Neural progenitor cell (in vitro differentiated cells): Measurements from ENCODE around the gene TMEM128. TPM values are rescaled to one million over a fixed set of nuclear protein-coding genes. Genes with fewer than 3 reads are reported as not detected.

ENCODE experiments used
- DNase-seq: peaks from one replicate; pipeline ENCODE4 v3.0.0-alpha.2; 2016; ENCODE audit warnings: low spot score
- H2AFZ ChIP-seq: fragments of 200-600 bp; sonication (generic); replicated peaks from 2 replicates; pipeline ENCODE4 v1.6.1; 2016; ENCODE audit warnings: antibody characterized with exemption
- H3F3A ChIP-seq: fragments of 200-600 bp; sonication (generic); 2 replicates; pipeline ENCODE4 v1.6.1; 2016; ENCODE audit warnings: antibody characterized with exemption, low read depth
- H3K27ac ChIP-seq: fragments of 200-600 bp; sonication (generic); 2 replicates; pipeline ENCODE4 v1.5.1; 2016; ENCODE audit warnings: mild to moderate bottlenecking
- H3K27me3 ChIP-seq: fragments of 200-600 bp; sonication (generic); 2 replicates; pipeline ENCODE4 v1.6.1; 2016; ENCODE audit warnings: mild to moderate bottlenecking, moderate library complexity
- H3K36me3 ChIP-seq: fragments of 200-600 bp; sonication (generic); 2 replicates; pipeline ENCODE4 v1.5.1; 2016
- H3K4me1 ChIP-seq: fragments of 200-600 bp; sonication (generic); 2 replicates; pipeline ENCODE4 v1.6.1; 2016; ENCODE audit warnings: mixed run types
- H3K4me2 ChIP-seq: fragments of 200-600 bp; sonication (generic); 2 replicates; pipeline ENCODE4 v1.6.1; 2016
- H3K4me3 ChIP-seq: fragments of 200-600 bp; sonication (generic); 2 replicates; pipeline ENCODE4 v1.5.1; 2016
- H3K79me2 ChIP-seq: fragments of 200-600 bp; sonication (generic); 2 replicates; pipeline ENCODE4 v1.6.1; 2016; ENCODE audit warnings: low read depth
- H3K9ac ChIP-seq: fragments of 200-600 bp; sonication (generic); 2 replicates; pipeline ENCODE4 v1.6.1; 2016
- H3K9me3 ChIP-seq: fragments of 200-600 bp; sonication (generic); 2 replicates; pipeline ENCODE4 v1.5.1; 2016; ENCODE audit warnings: low read depth
- H4K20me1 ChIP-seq: fragments of 200-600 bp; sonication (generic); 2 replicates; pipeline ENCODE4 v1.6.1; 2016; ENCODE audit warnings: low read depth
- H3K27ac Mint-ChIP-seq: 3 replicates; pipeline ENCODE4 v1.8.0; 2021; ENCODE audit warnings: mixed read lengths
- H3K27me3 Mint-ChIP-seq: 2 replicates; pipeline ENCODE4 v1.8.0; 2022; ENCODE audit warnings: low read depth, mild to moderate bottlenecking, inconsistent platforms, moderate library complexity, mixed read lengths; ENCODE audit not compliant: insufficient read depth
- H3K36me3 Mint-ChIP-seq: 3 replicates; pipeline ENCODE4 v1.8.0; 2021; ENCODE audit warnings: mixed read lengths
- H3K4me1 Mint-ChIP-seq: 3 replicates; pipeline ENCODE4 v1.8.0; 2021; ENCODE audit warnings: mixed read lengths
- H3K4me3 Mint-ChIP-seq: 3 replicates; pipeline ENCODE4 v1.8.0; 2021; ENCODE audit warnings: mild to moderate bottlenecking, moderate library complexity, mixed read lengths
- H3K9me3 Mint-ChIP-seq: 3 replicates; pipeline ENCODE4 v1.8.0; 2020; ENCODE audit warnings: mixed read lengths
- EZH2 ChIP-seq: fragments of 200-600 bp; sonication (generic); IDR thresholded peaks from 2 replicates; pipeline ENCODE4 v1.6.1; 2017; ENCODE audit warnings: antibody characterized with exemption, mild to moderate bottlenecking, moderate library complexity
- EZH2phosphoT487 ChIP-seq: fragments of 200-600 bp; sonication (generic); IDR thresholded peaks from 2 replicates; pipeline ENCODE4 v1.6.1; 2017; ENCODE audit warnings: antibody characterized with exemption
- total RNA-seq: library from RNA; depleted of rRNA; stranded (reverse); fragments of >200 nt; gene quantifications from 2 replicates; pipeline ENCODE4 v1.2.3, GENCODE V29; 2015; ENCODE audit warnings: low replicate concordance
- TF ChIP-seq, protein P1 (sequence below): fragments of 200-600 bp; sonication (generic); IDR thresholded peaks from 2 replicates; pipeline ENCODE4 v1.5.1; 2017; ENCODE audit warnings: antibody characterized with exemption, mild to moderate bottlenecking

The TMEM128 gene
- total RNA-seq, 1 donor from 2014 or later, result 89.3 TPM

GRCh38 chr4:4277531-4277930 is 29.5 kb upstream of the TMEM128 start:
- no peak overlapping the region for H2AFZ ChIP-seq
- Mint-ChIP-seq H3K36me3 (peaks cover 10% of the 10 kb centered on the region), H3K4me1 (no peaks in the 10 kb centered on the region), H3K27me3 (peaks cover 2% of the 10 kb centered on the region), H3K4me3 (no peak overlapping the region), H3K9me3 (no peaks in the 10 kb centered on the region), H3K27ac (peak overlapping the region; percentile 57)
- TF ChIP-seq, protein P1, sequence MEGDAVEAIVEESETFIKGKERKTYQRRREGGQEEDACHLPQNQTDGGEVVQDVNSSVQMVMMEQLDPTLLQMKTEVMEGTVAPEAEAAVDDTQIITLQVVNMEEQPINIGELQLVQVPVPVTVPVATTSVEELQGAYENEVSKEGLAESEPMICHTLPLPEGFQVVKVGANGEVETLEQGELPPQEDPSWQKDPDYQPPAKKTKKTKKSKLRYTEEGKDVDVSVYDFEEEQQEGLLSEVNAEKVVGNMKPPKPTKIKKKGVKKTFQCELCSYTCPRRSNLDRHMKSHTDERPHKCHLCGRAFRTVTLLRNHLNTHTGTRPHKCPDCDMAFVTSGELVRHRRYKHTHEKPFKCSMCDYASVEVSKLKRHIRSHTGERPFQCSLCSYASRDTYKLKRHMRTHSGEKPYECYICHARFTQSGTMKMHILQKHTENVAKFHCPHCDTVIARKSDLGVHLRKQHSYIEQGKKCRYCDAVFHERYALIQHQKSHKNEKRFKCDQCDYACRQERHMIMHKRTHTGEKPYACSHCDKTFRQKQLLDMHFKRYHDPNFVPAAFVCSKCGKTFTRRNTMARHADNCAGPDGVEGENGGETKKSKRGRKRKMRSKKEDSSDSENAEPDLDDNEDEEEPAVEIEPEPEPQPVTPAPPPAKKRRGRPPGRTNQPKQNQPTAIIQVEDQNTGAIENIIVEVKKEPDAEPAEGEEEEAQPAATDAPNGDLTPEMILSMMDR, result no peak
- H3K79me2 ChIP-seq, result no peaks in the 10 kb centered on the region
- no peak overlapping the region for H3K9ac ChIP-seq
- H3K4me3 ChIP-seq, result no peak overlapping the region
- H3K4me2 ChIP-seq, result no peak overlapping the region
- no peak overlapping the region for H3K27ac ChIP-seq
- H3K4me1 ChIP-seq, result no peaks in the 10 kb centered on the region
- no peaks in the 10 kb centered on the region for H3F3A ChIP-seq
- no peaks in the 10 kb centered on the region for H3K27me3 ChIP-seq
- H4K20me1 ChIP-seq, result no peaks in the 10 kb centered on the region
- no peaks in the 10 kb centered on the region for H3K9me3 ChIP-seq
- peaks cover 23% of the 10 kb centered on the region for H3K36me3 ChIP-seq
- no peak for DNase-seq

- Mint-ChIP-seq H3K4me3 (no peak overlapping the region), H3K27ac (no peak overlapping the region), H3K36me3 (peaks cover 11% of the 10 kb centered on the region), H3K4me1 (no peaks in the 10 kb centered on the region), H3K9me3 (no peaks in the 10 kb centered on the region), H3K27me3 (no peaks in the 10 kb centered on the region)
- DNase-seq, result no peak
- Histone ChIP-seq H3K36me3 (peaks cover 6% of the 10 kb centered on the region), H3F3A (no peaks in the 10 kb centered on the region), H4K20me1 (no peaks in the 10 kb centered on the region), H2AFZ (no peak overlapping the region), H3K9me3 (no peaks in the 10 kb centered on the region), H3K27ac (no peak overlapping the region), H3K4me2 (no peak overlapping the region), H3K4me3 (no peak overlapping the region), H3K79me2 (no peaks in the 10 kb centered on the region), H3K4me1 (no peaks in the 10 kb centered on the region), H3K9ac (no peak overlapping the region), H3K27me3 (no peaks in the 10 kb centered on the region)
- TF ChIP-seq EZH2 (no peak), EZH2phosphoT487 (no peak)
- TF ChIP-seq, protein P1, result no peak
These were observed 26.2 kb upstream of the TMEM128 start for GRCh38 chr4:4274226-4274625.

DNA sequence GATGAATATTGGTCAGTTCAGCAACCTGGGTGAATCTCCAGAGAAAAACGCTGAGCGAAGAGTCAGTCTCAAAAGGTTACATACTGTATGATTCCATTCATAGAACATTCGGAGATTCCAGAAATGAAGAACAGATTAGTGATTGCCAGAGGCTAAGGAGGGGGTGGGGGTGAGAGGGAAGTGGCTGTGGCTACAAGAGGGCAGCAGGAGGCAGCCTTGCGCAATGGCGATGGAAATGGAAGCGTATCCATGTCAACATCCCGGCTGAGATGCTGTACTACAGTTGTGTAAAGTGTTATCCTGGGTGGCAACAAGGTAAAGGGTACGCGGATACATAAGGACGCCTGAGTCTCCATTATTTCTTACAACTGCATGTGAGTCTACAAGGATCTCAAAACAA is 23.9 kb upstream of the TMEM128 start:
- no peaks in the 10 kb centered on the region for H3K27me3 ChIP-seq
- Mint-ChIP-seq H3K9me3 (no peaks in the 10 kb centered on the region), H3K4me3 (no peak overlapping the region), H3K36me3 (peaks cover 7% of the 10 kb centered on the region), H3K4me1 (no peaks in the 10 kb centered on the region), H3K27ac (no peak overlapping the region), H3K27me3 (no peaks in the 10 kb centered on the region)
- H3K9me3 ChIP-seq, result no peaks in the 10 kb centered on the region
- H3K9ac ChIP-seq, result no peak overlapping the region
- no peaks in the 10 kb centered on the region for H3K4me1 ChIP-seq
- TF ChIP-seq, protein P1, result peak; percentile 26
- no peak for TF ChIP-seq EZH2
- H3K4me2 ChIP-seq, result no peak overlapping the region
- H4K20me1 ChIP-seq, result no peaks in the 10 kb centered on the region
- peaks cover 5% of the 10 kb centered on the region for H3K36me3 ChIP-seq
- DNase-seq, result no peak
- no peak overlapping the region for H2AFZ ChIP-seq
- no peaks in the 10 kb centered on the region for H3K79me2 ChIP-seq
- H3K4me3 ChIP-seq, result no peak overlapping the region
- H3F3A ChIP-seq, result no peaks in the 10 kb centered on the region
- H3K27ac ChIP-seq, result no peak overlapping the region

- no peaks in the 10 kb centered on the region for H3F3A ChIP-seq
- no peak overlapping the region for H3K27ac Mint-ChIP-seq
- peaks cover 7% of the 10 kb centered on the region for H3K36me3 Mint-ChIP-seq
- H3K27ac ChIP-seq, result no peak overlapping the region
- no peaks in the 10 kb centered on the region for H3K27me3 ChIP-seq
- no peaks in the 10 kb centered on the region for H3K4me1 ChIP-seq
- H3K9me3 Mint-ChIP-seq, result no peaks in the 10 kb centered on the region
- H3K27me3 Mint-ChIP-seq, result peaks cover 2% of the 10 kb centered on the region
- no peaks in the 10 kb centered on the region for H3K9me3 ChIP-seq
- no peak overlapping the region for H2AFZ ChIP-seq
- H4K20me1 ChIP-seq, result no peaks in the 10 kb centered on the region
- no peaks in the 10 kb centered on the region for H3K79me2 ChIP-seq
- TF ChIP-seq, protein P1, result no peak
- TF ChIP-seq EZH2phosphoT487, result no peak
- no peak for TF ChIP-seq EZH2
- H3K4me2 ChIP-seq, result no peak overlapping the region
- DNase-seq, result no peak
- peaks cover 5% of the 10 kb centered on the region for H3K36me3 ChIP-seq
- H3K9ac ChIP-seq, result no peak overlapping the region
- no peak overlapping the region for H3K4me3 ChIP-seq
- H3K4me1 Mint-ChIP-seq, result no peaks in the 10 kb centered on the region
- no peak overlapping the region for H3K4me3 Mint-ChIP-seq
These were observed 22.5 kb upstream of the TMEM128 start for GRCh38 chr4:4270529-4270928.
